Left hindlimb (tissue), 1 donor: Measurements from ENCODE around the gene HBB.

Experiments
- DNase-seq: peaks from one replicate; pipeline ENCODE4 v3.0.0-alpha.2; 2018

Gene HBB

DNA sequence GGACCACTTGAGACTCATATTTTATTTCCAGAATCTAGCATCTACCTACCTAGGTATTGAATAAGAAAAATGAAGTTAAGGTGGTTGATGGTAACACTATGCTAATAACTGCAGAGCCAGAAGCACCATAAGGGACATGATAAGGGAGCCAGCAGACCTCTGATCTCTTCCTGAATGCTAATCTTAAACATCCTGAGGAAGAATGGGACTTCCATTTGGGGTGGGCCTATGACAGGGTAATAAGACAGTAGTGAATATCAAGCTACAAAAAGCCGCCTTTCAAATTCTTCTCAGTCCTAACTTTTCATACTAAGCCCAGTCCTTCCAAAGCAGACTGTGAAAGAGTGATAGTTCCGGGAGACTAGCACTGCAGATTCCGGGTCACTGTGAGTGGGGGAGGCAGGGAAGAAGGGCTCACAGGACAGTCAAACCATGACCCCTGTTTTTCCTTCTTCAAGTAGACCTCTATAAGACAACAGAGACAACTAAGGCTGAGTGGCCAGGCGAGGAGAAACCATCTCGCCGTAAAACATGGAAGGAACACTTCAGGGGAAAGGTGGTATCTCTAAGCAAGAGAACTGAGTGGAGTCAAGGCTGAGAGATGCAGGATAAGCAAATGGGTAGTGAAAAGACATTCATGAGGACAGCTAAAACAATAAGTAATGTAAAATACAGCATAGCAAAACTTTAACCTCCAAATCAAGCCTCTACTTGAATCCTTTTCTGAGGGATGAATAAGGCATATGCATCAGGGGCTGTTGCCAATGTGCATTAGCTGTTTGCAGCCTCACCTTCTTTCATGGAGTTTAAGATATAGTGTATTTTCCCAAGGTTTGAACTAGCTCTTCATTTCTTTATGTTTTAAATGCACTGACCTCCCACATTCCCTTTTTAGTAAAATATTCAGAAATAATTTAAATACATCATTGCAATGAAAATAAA, 2.1 kb downstream of the HBB start:
- no peak for DNase-seq

GRCh38 chr11:5223686-5224085, 3.2 kb downstream of the HBB start:
- DNase-seq = no peak

DNA sequence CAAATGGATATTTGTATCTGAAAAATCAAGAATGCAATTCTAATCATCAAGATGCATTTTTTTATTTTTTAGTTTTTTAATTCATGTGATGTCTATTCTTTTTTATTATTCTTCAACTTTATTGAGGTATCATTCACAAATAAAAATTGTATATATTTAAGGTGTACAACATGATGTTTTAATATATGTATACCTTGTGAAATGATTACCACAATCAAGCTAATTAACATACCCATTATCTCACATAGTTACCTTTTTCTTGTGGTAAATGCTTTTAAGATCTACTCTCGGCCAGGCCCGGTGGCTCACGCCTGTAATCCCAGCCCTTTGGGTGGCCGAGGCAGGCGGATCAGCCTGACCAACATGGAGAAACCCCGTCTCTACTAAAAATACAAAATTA, 3.7 kb downstream of the HBB start:
- DNase-seq = no peak

- no peak for DNase-seq
Observed at GRCh38 chr11:5210376-5210885, 16.4 kb downstream of the HBB start.

- no peak for DNase-seq
Observed at GRCh38 chr11:5204787-5205186, 22.1 kb downstream of the HBB start.

- no peak for DNase-seq
Observed at GRCh38 chr11:5203366-5203765, 23.5 kb downstream of the HBB start.

- DNase-seq = no peak
Observed at GRCh38 chr11:5200582-5200981, 26.3 kb downstream of the HBB start, which contains the start of gene OR51V1. TSS of gene OR51V1 (minus strand) at chr11:5200682. CDS start at chr11:5200682, 0 bp downstream.

- DNase-seq = no peak
Observed at GRCh38 chr11:5198285-5198684, 28.6 kb downstream of the HBB start.

- no peak for DNase-seq
Observed at GRCh38 chr11:5197536-5197935, 29.3 kb downstream of the HBB start.

DNA sequence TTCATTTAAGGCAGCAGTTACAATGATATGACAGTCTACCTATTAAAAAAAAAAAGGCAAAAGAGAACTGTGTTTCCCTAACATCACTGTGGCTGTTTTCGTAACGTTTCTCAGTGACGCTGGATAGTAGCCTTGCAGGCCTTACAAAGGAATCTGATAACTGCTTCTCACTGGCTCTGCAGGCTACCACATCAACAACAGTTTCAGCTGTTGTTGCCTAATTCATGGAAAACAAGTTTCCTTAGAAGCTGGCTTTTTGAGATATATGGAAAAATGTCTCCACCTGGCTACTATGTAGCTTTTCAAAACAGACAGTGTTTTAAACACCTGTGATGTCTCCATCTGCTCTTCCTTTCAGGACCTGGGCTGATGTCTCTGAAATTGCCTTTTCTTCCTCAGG, 30.1 kb downstream of the HBB start:
- DNase-seq = no peak

DNA sequence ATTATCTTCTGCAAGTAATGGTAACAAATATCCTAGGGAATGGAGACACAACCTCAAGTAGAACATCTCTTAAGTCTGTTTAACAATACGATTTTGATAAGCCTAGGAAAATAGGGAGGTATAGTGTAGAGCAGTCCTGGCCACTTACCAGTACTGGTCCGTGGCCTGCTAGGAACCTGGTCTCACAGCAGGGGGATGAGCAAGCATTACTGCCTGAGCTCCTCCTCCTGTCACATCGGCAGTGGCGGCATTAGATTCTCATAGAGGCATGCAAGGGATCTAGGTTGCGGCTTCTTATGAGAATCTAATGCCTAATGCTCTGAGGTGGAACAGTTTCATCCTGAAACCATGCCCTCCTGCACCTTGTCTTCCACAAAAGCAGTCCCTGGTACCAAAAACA, 30.8 kb downstream of the HBB start:
- DNase-seq = no peak

GRCh38 chr11:5192738-5193137, 34.1 kb downstream of the HBB start:
- no peak for DNase-seq

- DNase-seq = no peak
Observed at GRCh38 chr11:5188201-5188600, 38.7 kb downstream of the HBB start.

DNA sequence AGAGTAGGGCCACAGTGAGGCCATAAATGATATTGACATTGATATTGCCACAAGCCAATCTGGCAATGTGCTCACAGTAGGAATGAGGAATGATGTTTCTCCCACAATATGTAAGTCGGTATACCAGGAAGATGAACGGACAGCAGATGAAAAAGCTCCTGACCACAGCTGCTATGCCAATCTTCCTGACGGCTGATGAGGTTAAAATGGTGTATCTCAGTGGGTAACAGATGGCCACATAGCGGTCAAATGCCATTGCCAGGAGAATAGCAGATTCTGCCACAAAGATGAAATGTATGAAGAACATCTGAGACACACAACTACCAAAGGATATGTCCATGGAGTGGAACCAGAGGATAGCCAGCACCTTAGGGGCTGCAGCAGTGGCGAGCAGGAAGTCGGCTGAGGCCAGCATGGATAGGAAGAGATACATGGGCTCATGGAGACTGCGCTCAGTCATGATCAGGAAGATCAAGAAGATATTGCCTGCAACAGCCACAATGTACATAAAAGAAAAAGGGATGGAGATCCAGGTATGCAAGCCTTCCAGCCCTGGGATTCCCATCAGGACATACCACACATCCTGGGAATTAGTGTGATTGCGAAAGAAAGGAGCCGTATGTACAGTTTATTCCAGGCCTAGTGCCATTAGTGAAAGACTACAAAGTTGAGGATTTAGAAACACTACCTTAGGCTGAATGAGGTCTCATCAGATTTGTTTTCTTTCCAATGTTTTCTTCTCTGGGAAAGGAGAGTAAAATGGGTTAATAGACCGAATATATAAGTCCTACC, 48.6 kb downstream of the HBB start:
- DNase-seq = no peak
